ENCODE measurements around the gene RXRA.

GRCh38 chr9:134317400-134317789, 8.9 kb upstream of the RXRA start:
- no peak for TF ChIP-seq CTCF (IDR thresholded peaks at IDR 0.05)
- TF ChIP-seq POLR2A (IDR thresholded peaks at IDR 0.05), result no peak
